HG02588 (cell line): ENCODE data around the gene BBS7.

ENCODE experiments used
- ATAC-seq: cut with Tn5 transposase; IDR thresholded peaks from one replicate; pipeline ENCODE4 v1.9.1; 2021; ENCODE audit warnings: mild to moderate bottlenecking, moderate library complexity; ENCODE audit not compliant: unreplicated experiment

The BBS7 gene, protein sequence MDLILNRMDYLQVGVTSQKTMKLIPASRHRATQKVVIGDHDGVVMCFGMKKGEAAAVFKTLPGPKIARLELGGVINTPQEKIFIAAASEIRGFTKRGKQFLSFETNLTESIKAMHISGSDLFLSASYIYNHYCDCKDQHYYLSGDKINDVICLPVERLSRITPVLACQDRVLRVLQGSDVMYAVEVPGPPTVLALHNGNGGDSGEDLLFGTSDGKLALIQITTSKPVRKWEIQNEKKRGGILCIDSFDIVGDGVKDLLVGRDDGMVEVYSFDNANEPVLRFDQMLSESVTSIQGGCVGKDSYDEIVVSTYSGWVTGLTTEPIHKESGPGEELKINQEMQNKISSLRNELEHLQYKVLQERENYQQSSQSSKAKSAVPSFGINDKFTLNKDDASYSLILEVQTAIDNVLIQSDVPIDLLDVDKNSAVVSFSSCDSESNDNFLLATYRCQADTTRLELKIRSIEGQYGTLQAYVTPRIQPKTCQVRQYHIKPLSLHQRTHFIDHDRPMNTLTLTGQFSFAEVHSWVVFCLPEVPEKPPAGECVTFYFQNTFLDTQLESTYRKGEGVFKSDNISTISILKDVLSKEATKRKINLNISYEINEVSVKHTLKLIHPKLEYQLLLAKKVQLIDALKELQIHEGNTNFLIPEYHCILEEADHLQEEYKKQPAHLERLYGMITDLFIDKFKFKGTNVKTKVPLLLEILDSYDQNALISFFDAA

GRCh38 chr4:121869841-121870822 lies at the start of gene BBS7:
Gene BBS7, minus strand, starts transcription at chr4:121870474. Its CDS starts 161 bp downstream, at chr4:121870313.
- peak; percentile 99 for ATAC-seq

GRCh38 chr4:121913667-121914066 lies 43.4 kb upstream of the BBS7 start:
- no peak for ATAC-seq

DNA sequence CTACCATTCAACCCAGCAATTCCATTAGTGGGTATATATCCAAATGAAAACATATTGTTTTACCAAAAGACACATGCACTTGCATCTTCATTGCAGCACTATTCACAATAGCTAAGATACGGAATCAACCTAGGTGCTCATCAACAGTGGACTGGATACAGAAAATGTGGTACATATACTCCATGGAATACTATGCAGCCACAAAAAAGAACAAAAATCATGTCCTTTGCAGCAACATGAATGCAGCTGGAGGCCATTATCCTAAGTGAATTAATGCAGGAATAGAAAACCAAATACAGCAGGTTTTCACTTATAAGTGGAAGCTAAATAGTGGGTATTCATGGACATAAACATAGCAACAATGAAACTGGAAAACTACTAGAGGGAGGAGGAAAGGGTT lies 38.1 kb upstream of the BBS7 start:
- ATAC-seq, result no peak

DNA sequence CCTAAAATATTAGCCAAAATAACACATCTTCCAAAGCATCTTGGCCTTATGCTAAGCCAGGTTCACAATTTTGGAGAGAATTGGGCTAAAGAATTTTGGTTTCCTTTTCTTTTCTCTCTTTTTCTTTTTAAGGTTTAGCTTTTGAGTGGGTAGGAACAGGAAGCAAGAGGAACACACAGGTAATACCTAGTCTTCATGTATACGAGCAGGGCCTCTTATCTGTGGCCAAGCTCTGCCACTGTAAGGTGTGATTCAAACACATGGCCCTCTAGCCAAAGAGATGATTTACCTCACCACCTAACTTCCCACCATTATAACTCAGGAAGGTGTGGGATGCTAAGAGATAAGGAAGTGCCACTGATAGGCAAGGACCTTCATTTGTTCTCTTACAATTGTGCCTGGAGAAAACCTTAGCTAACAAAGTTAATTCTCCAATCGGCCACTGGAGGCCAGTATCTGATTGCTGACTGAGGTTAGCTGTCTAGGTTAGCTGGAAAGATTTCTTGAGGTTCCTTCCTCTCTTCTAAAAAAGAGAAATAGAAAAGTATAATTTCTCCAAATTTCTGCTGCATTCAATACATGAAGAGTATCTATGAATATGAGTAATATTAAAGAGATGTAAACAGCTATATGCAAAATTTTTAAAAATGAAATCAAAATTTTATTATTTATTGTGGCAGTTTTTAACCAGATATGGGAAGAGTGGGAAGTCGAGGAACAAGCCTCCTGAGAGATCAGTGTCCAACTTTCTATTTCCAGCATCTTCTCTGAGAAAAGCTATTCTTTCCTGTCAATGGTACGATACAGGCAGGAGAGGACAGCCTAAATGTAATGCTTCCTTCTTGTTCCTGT lies 30.1 kb upstream of the BBS7 start:
- peak; percentile 93 for ATAC-seq

DNA sequence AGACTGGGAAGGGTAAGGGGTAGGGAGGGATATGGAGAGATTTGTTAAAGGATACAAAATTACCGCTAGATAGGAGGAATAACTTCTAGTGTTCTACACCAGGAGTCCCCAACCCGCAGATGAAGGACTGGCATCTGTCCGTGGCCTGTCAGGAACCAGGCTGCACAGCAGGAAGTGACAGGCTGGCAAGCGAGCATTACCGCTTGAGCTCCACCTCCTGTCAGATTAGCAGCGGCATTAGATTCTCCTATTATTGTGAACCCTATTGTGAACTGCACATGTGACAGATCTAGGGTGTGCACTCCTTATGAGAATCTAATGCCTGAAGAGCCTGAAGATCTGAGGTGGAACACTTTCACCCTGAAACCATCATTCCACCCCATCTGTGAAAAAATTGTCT lies 27.9 kb upstream of the BBS7 start:
- no peak for ATAC-seq

- no peak for ATAC-seq
Measured at GRCh38 chr4:121888134-121888533, 17.9 kb upstream of the BBS7 start.

DNA sequence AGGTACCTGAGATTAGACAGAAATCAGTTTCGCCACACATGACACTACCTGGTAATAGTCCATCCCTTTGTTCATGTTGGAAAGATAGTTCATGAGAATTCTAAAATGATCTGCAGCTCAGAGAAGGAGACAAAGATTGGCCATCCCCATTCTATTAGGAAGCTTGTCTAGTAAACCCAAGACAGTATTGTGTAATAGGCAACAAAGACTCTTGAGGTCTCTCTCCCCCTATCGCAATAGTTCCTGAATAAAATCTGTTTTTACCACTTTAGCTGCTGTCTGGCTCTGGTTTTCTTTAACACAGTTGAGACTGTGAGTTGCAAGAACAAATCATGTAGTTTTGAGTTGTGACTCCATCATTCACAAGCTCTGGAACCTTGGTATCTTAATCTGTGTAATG lies 14.8 kb upstream of the BBS7 start:
- ATAC-seq, result no peak

DNA sequence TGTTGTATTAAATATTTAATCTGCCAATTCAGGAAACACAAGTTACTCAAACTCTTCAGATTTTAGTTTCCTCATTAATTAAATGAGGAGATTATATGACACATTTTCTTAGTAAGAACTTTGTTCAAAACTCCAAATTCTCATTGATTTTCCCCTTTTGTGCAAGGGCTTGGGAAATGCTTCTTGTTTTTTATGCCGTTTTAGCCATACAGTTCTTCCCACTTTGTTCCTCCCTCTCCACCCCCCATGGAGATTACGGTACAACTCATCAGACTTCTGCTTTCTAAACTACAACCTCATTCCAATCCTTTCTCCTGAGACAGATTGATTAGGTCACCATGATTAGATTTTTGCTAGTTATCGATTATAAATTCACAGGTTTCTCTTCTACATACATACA lies 10.9 kb upstream of the BBS7 start:
- no peak for ATAC-seq

DNA sequence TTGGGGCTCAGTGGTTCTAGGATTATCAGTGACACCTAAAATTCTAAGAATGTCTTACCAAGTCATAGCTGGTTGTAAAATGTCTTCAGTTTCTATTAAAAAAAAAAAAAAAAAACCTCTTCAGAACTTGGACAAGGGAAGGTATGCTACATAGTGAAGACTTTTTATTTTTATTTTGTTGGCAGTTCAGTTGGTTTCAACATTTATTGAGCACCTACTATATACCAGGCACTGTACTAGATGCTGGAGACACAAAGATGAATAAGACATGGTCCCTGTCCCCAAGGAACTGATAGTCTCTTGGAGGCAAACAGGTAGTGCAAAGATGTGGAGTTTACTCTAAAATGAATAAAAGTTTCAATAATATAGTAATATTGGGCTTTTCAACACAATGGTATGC lies 8.9 kb upstream of the BBS7 start:
- ATAC-seq, result no peak

DNA sequence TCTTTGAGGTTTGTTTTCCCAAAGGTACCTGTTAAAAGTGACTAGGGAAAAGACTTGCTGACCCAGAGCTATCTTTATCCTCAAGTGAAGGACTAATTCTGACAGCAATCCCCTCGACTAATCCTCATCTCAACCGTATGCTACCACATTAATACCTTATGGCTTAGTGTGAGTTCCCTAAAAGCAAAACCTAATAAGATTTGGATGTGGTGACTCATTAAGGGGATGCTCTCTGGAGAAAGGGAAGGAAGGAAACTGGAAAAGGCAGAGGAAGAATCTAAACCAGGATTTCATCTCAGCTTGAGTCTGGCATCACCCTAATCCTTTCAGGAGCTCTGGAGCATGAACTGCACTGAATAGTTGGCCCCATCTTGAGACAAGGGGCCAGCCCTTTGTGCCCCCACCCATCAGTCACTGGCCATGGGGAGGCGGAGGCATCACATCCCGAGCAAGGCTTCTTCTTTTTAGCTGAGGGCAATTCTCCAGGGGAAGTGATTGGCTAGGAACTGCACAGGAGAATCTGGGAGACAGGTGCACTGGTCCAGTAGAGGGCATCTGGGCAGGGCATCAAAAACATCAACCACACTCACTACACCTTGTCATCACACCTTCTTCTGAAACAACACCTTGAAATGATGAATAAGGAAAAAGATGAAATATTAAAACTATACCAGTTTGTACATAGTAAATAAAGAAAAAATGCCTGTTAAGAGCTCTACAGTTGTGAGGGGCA lies 6.9 kb upstream of the BBS7 start:
- ATAC-seq, result no peak

DNA sequence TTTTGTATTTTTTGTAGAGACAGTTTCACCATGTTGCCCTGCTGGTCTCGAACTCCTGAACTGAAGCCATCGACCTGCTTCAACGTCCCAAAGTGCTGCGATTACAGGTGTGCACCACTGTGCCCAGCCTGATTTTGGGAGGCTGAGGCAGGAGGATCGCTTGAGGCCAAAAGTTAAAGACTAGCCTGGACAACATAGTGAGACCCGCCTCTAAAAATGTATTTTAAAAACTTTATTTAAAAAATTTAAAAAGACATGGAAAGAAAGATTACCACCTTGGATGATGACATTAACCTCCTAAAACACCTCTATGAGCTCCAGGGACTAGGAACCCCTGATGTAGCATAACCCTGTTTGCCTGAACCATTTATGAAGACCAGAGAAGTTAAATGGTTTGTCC lies 5.8 kb upstream of the BBS7 start:
- ATAC-seq, result no peak

- no peak for ATAC-seq
Measured at GRCh38 chr4:121875652-121876051, 5.4 kb upstream of the BBS7 start.

DNA sequence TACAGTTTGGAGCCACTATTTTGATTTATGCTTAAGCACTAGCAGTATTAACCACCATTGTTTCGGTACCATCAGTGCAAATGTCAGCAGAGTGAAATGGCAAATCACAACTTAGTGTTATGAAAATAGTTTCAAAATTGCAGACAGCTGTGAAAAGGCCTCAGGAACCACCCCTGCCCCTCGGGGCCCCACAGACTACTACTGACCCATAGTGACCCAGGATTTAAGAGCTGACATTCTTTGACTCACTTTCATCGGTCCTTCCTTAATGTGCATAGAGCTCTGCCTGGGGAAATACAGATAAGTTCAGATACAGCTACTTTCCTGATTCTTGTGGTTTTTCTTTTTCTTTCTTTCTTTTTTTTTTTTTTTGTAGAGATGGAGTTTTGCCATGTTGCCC lies 3.3 kb upstream of the BBS7 start:
- no peak for ATAC-seq

DNA sequence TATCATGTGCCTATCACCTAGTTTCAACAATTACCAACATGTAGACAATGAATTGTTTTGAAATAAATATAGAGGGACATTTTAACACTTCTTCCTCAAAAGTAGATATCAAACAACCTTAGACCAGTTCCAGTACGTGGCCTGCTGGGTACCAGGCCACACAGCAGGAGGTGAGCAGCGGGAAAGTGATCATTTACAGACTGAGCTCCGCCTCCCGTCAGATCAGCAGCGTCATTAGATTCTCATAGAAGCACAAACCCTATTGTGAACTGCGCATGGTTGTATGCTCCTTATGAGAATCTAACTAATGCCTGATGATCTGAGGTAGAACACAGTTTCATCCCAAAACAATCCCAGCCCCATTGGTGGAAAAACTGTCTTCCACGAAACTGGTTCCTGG lies 6.5 kb downstream of the BBS7 start:
- no peak for ATAC-seq

DNA sequence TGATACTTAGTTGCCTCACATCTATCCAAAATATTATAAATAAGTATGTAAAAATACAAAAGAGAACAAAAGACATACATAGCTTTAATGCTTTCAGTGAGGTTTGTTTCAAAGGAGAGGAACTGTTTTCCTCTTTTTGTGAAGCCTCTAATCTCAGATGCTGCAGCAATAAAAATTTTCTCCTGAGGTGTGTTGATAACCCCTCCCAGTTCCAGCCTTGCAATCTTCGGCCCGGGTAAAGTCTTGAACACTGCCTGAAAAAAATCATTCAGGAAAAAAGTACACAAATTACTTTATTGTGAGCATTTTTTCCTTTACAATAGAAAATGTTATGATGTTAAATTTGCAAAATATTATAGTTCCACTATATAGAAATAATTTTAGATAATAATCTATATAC lies 8.8 kb downstream of the BBS7 start:
- no peak for ATAC-seq

- ATAC-seq, result no peak
Measured at GRCh38 chr4:121860121-121860520, 10.2 kb downstream of the BBS7 start.

- ATAC-seq, result no peak
Measured at GRCh38 chr4:121851354-121851753, 18.9 kb downstream of the BBS7 start.

- no peak for ATAC-seq
Measured at GRCh38 chr4:121846662-121847061, 23.6 kb downstream of the BBS7 start.

DNA sequence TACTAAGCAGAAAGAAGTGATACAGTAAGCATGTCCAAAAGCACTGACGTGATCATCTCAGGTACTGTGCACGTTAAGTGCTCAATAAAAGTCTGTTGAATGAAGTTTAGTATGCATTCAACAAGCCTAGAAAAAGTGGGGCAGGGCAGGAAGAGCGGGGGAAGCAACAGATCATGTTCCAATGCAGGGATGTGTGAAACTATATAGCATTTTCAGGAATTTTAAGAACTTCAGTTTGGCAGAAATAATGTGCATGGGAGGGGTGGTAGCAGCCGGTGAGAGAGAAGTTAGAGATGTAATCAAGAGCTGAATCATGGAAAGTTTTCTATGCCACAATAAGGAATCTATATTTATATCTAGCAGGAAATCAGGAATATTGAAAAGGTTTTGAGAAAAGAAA lies 27.4 kb downstream of the BBS7 start:
- ATAC-seq, result no peak

DNA sequence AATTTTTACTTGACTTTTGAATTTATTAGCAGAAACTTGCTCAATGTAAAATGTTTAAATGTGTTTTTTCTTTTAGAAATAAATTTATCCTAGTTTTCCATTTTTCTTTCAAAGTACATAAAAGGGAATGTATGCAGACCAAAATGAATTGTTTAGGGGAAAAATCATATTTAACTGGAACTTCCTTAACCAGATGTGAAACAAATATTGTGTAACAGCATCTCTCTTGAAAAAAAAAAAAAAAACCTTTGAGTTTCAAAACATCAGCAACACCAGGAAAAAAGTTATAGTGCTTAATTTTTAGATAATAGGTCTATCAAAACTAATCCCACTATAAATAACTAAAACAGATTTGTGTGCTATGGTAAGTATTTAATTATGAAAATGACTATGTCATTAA lies 32.1 kb downstream of the BBS7 start:
- no peak for ATAC-seq
